CD8-positive, alpha-beta memory T cell (primary cell): Measurements from ENCODE around the gene ZBTB40. TPM values are rescaled to one million over a fixed set of nuclear protein-coding genes. Genes with fewer than 3 reads are reported as not detected.

Experiments used
- CTCF ChIA-PET: fragments of 350-600 bp; sonication (Branson Sonifier 250); formaldehyde crosslinking; loops from one replicate; lab custom pipeline; 2021; ENCODE audit warnings: antibody characterized with exemption; lab: Charles Lee
- POLR2A ChIA-PET: fragments of 350-600 bp; sonication (Branson Sonifier 250); formaldehyde crosslinking; loops from one replicate; lab custom pipeline; 2021; ENCODE audit warnings: antibody characterized with exemption; lab: Charles Lee
- DNase-seq, 5 donors: peaks; one replicate each; pipeline versions ENCODE4 v3.0.0 to v3.0.0-alpha.2; 2020 to 2022; ENCODE audit warnings: mixed read lengths in 1 of 5
- H3K27ac ChIP-seq: one replicate; pipeline ENCODE4 v1.7.0; 2013; ENCODE audit warnings: low read depth, mild to moderate bottlenecking, low read length, moderate library complexity
- H3K27me3 ChIP-seq: 2 replicates; pipeline ENCODE4 v1.7.0; 2013; ENCODE audit warnings: low read length, mild to moderate bottlenecking; ENCODE audit not compliant: insufficient read depth, poor library complexity, severe bottlenecking
- H3K36me3 ChIP-seq: 2 replicates; pipeline ENCODE4 v1.7.0; 2013; ENCODE audit warnings: mild to moderate bottlenecking, low read length, moderate library complexity; ENCODE audit not compliant: insufficient read depth
- H3K4me1 ChIP-seq: 2 replicates; pipeline ENCODE4 v1.7.0; 2013; ENCODE audit warnings: mild to moderate bottlenecking, low read length, moderate library complexity; ENCODE audit not compliant: insufficient read depth
- H3K4me3 ChIP-seq: 2 replicates; pipeline ENCODE4 v1.7.0; 2013; ENCODE audit warnings: mild to moderate bottlenecking, low read length
- H3K9me3 ChIP-seq: 2 replicates; pipeline ENCODE4 v1.7.0; 2013; ENCODE audit warnings: mild to moderate bottlenecking, low read length
- H3K27ac Mint-ChIP-seq, 8 donors: one replicate each; pipeline ENCODE4 v1.8.0; 2020 to 2021; ENCODE audit warnings: mixed read lengths in 8 of 8, mild to moderate bottlenecking in 6 of 8, inconsistent platforms in 3 of 8, moderate library complexity in 3 of 8
- H3K27me3 Mint-ChIP-seq, 2 donors: one replicate each; pipeline ENCODE4 v1.8.0; 2020 to 2021; ENCODE audit warnings: mixed read lengths in 2 of 2, mild to moderate bottlenecking in 1 of 2, moderate library complexity in 1 of 2
- H3K36me3 Mint-ChIP-seq, 3 donors: one replicate each; pipeline ENCODE4 v1.8.0; 2020 to 2021; ENCODE audit warnings: mixed read lengths in 3 of 3, inconsistent platforms in 1 of 3, mild to moderate bottlenecking in 1 of 3
- H3K4me1 Mint-ChIP-seq, 3 donors: one replicate each; pipeline ENCODE4 v1.8.0; 2020 to 2021; ENCODE audit warnings: mixed read lengths in 3 of 3, inconsistent platforms in 1 of 3, mild to moderate bottlenecking in 1 of 3
- H3K4me3 Mint-ChIP-seq, 7 donors: one replicate each; pipeline ENCODE4 v1.8.0; 2020 to 2021; ENCODE audit warnings: mixed read lengths in 7 of 7, mild to moderate bottlenecking in 6 of 7, moderate library complexity in 4 of 7, inconsistent platforms in 2 of 7
- H3K9me3 Mint-ChIP-seq, 5 donors: one replicate each; pipeline ENCODE4 v1.8.0; 2020 to 2022; ENCODE audit warnings: mixed read lengths in 5 of 5, mild to moderate bottlenecking in 3 of 5, moderate library complexity in 2 of 5, inconsistent platforms in 1 of 5
- polyA plus RNA-seq: library from polyadenylated mRNA; unstranded; fragments of 300-500 nt; fragmentation: Illumina TruSeq; gene quantifications from one replicate; pipeline ENCODE4 v1.2.3, GENCODE V29; 2021
- total RNA-seq, 2 experiments: library from RNA; stranded (reverse); gene quantifications; one replicate each; pipeline ENCODE4 v1.2.3, GENCODE V29; 2021

ZBTB40 gene
- total and polyA plus RNA-seq, 3 experiments from 2014 or later, result 4.1 to 30.0 (median 29.5) TPM

DNA sequence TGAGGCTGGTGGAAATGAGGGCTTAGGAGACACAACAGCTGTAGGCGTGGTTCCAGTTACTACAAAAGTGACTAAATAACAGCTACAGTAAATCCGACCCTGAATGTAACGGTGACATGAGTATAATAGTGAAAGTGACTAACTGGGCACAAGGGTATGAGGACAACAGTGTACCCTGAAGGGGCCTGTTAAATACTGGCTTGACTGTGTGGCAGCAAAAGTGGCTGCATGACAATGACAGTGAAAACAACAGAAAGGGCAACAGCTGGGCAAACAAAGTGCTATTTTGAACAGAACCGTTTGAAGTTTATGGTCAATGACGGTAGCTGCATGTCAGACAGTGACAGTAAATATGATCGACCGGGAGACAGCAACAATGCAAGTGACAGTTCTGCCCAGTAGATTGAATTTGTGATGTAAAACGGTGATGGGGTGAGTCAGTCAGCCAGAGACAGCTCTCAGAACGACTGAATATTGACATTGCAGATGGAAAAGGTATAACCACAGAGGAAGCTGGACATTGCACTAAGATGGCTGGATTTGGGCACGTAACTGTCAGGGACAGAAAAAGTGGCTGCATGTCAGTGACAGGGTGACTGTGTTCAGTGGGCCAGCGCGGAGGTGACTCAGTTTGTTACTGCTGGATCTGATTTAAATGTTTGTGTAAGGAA, 1.2 kb upstream of the ZBTB40 start:
- CTCF ChIA-PET, result interaction anchor here (0.7 to 1.2 kb wide), 2 partner anchors 11 to 17 kb away, joined by 3 read pairs; no protein-coding TSS in a partner anchor
- no peak for DNase-seq

GRCh38 chr1:22452481-22452957, 868 bp downstream of the ZBTB40 start:
- POLR2A ChIA-PET, result interaction anchor here (0.9 kb wide), 1 partner anchor 9 kb away, joined by 3 read pairs; no protein-coding TSS in a partner anchor
- Histone ChIP-seq H3K9me3 (no peaks in the 10 kb centered on the region), H3K4me3 (peak overlapping the region; percentile 90), H3K27me3 (no peaks in the 10 kb centered on the region), H3K27ac (peak overlapping the region; percentile 93), H3K4me1 (peaks cover 20% of the 10 kb centered on the region), H3K36me3 (no peaks in the 10 kb centered on the region)
- H3K4me1 Mint-ChIP-seq, result peaks cover 31 to 61% (median 44%) of the 10 kb centered on the region in 3 donors
- peak overlapping the region; percentile 88 to 96 (median 93) for H3K4me3 Mint-ChIP-seq
- peak overlapping the region; percentile 91 to 99 (median 96) for H3K27ac Mint-ChIP-seq
- no peaks in the 10 kb centered on the region for H3K27me3 Mint-ChIP-seq
- peaks cover 0 to 10% (median 2%) of the 10 kb centered on the region in 3 donors for H3K36me3 Mint-ChIP-seq
- H3K9me3 Mint-ChIP-seq, result no peaks in the 10 kb centered on the region
- CTCF ChIA-PET, result interaction anchor here (1.3 kb wide), 1 partner anchor 11 kb away, joined by 3 read pairs; no protein-coding TSS in a partner anchor
- DNase-seq, result peak in 1 of 5 donors; percentile 49

More for the DNA sequence above, 1.2 kb upstream of the ZBTB40 start:
- Histone ChIP-seq H3K27me3 (no peaks in the 10 kb centered on the region), H3K9me3 (no peaks in the 10 kb centered on the region), H3K36me3 (no peaks in the 10 kb centered on the region), H3K4me1 (peaks cover 20% of the 10 kb centered on the region), H3K4me3 (no peak overlapping the region), H3K27ac (no peak overlapping the region)
- H3K27me3 Mint-ChIP-seq, result peaks cover 0 to 3% of the 10 kb centered on the region in 2 donors
- POLR2A ChIA-PET, result interaction anchor here (0.6 to 1.6 kb wide), 2 partner anchors 21 to 1735 kb away, joined by 5 to 6 read pairs; no protein-coding TSS in a partner anchor
- H3K27ac Mint-ChIP-seq, result peak overlapping the region in 6 of 8 donors; percentile 18 to 91 (median 76)
- peaks cover 26 to 42% (median 35%) of the 10 kb centered on the region in 3 donors for H3K4me1 Mint-ChIP-seq
- H3K9me3 Mint-ChIP-seq, result no peaks in the 10 kb centered on the region
- peaks cover 0 to 10% (median 2%) of the 10 kb centered on the region in 3 donors for H3K36me3 Mint-ChIP-seq
- H3K4me3 Mint-ChIP-seq, result peak overlapping the region; percentile 66 to 95 (median 75)

DNA sequence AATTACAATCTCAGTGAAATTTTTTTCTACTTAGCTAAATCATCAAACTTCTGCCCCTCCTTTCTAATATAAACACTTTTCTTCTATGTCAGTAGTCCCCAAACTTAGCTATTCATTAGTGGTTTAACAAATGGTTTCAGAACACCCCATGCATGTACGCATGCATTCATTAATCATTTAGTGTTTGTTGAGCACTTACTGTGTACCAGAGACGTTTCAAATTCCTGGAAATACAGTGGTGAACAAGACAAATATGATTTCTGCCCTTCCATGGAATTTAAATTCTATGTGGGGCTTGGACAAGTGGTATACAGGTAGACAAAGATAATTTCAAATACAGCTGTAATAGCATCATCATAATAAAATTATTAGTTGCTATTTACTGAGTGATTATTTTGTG, 1.5 kb downstream of the ZBTB40 start:
- Mint-ChIP-seq H3K27me3 (no peaks in the 10 kb centered on the region), H3K9me3 (no peaks in the 10 kb centered on the region), H3K4me1 (peaks cover 35 to 67% (median 51%) of the 10 kb centered on the region in 3 donors), H3K27ac (peak overlapping the region; percentile 91 to 99 (median 96)), H3K4me3 (peak overlapping the region; percentile 1 to 95 (median 92)), H3K36me3 (peaks cover 0 to 14% (median 2%) of the 10 kb centered on the region in 3 donors)
- DNase-seq, result no peak
- H3K4me1 ChIP-seq, result peaks cover 24% of the 10 kb centered on the region
- ChIA-PET CTCF (no interaction called here), POLR2A (no interaction called here)
- peak overlapping the region; percentile 90 for H3K4me3 ChIP-seq
- no peaks in the 10 kb centered on the region for H3K36me3 ChIP-seq
- peak overlapping the region; percentile 93 for H3K27ac ChIP-seq
- no peaks in the 10 kb centered on the region for H3K9me3 ChIP-seq
- no peaks in the 10 kb centered on the region for H3K27me3 ChIP-seq

DNA sequence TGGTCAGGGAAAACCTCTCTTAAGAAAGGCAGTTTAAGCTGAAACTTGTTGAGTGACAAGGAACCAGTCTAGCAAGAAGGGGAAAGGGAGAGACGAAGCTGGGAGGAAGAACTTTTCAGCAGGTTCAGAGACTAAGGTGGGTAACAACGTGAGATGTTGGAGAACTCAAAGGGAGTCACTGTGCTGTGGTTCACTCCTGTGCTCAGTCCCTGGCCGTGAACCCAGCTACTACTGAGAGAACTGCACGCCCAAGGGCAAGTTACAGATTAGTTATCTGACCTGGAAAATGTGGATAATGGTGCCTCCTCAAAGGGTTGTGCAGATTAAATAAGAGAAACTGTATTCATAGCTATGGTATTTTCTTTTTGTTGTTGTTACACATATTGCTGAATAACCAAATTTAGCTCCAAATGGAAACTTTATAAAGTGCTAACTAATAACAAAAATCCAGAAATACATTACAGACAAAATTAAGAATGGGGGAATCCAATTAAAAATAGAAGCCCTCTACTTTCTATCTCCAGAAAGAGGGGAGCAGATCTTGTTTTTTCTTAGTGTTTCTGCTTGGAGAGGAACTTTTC, 2.9 kb downstream of the ZBTB40 start:
- Histone ChIP-seq H3K4me1 (peaks cover 26% of the 10 kb centered on the region), H3K9me3 (no peaks in the 10 kb centered on the region), H3K27me3 (no peaks in the 10 kb centered on the region), H3K36me3 (no peaks in the 10 kb centered on the region), H3K4me3 (no peak overlapping the region), H3K27ac (no peak overlapping the region)
- H3K36me3 Mint-ChIP-seq, result peaks cover 0 to 15% (median 3%) of the 10 kb centered on the region in 3 donors
- DNase-seq, result no peak
- H3K9me3 Mint-ChIP-seq, result no peaks in the 10 kb centered on the region
- ChIA-PET POLR2A (no interaction called here), CTCF (no interaction called here)
- H3K4me1 Mint-ChIP-seq, result peaks cover 41 to 77% (median 64%) of the 10 kb centered on the region in 3 donors
- H3K27me3 Mint-ChIP-seq, result no peaks in the 10 kb centered on the region
- no peak overlapping the region for H3K4me3 Mint-ChIP-seq
- H3K27ac Mint-ChIP-seq, result peak overlapping the region in 3 of 8 donors; percentile 19 to 42 (median 40)

DNA sequence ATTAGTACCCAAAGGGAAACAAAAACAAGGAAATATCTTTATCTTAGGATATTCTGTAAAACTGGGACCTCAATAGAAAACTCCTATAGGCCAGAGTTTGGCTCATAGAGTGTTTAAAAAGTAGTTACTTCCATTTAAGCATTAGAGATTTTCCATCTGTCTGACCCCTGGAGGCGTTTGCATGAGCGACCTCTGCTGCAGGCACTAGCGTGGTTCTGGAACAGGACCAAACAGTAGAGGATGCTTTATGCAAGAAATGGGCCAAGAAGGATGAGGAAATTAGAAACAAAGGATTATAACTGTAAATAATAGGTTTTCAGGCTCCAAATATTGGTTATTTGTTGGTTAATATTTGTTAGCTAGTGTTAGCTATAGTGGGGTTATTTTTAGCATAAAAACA, 5.7 kb downstream of the ZBTB40 start:
- Histone ChIP-seq H3K27me3 (no peaks in the 10 kb centered on the region), H3K36me3 (no peaks in the 10 kb centered on the region), H3K9me3 (no peaks in the 10 kb centered on the region), H3K27ac (no peak overlapping the region), H3K4me3 (no peak overlapping the region), H3K4me1 (peaks cover 24% of the 10 kb centered on the region)
- CTCF ChIA-PET, result no interaction called here
- DNase-seq, result no peak
- H3K27ac Mint-ChIP-seq, result peak overlapping the region in 1 of 8 donors; percentile 61
- peaks cover 51 to 87% (median 81%) of the 10 kb centered on the region in 3 donors for H3K4me1 Mint-ChIP-seq
- peaks cover 0 to 10% (median 3%) of the 10 kb centered on the region in 3 donors for H3K36me3 Mint-ChIP-seq
- no peaks in the 10 kb centered on the region for H3K9me3 Mint-ChIP-seq
- H3K4me3 Mint-ChIP-seq, result no peak overlapping the region
- H3K27me3 Mint-ChIP-seq, result no peaks in the 10 kb centered on the region
- POLR2A ChIA-PET, result no interaction called here

DNA sequence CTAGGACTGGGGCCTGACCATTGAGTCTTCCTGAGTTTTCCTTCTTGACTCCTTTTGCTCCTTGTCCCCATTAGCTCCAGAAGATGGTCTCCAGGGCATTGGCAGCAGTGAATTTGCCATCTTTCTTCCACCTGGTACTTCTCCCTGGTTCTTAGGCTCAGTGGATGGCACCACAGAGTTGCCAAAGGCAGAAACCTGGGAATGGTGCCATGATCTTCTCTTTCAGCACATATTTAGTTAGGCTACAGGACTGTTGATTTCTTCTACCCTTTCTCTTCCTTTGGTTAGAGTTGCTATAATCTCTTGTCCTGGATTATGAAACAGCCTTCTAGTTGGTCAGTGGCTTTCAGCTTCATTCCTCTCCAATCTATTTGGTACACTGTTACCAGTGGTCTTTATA, 6.2 kb downstream of the ZBTB40 start:
- peaks cover 0 to 8% (median 3%) of the 10 kb centered on the region in 3 donors for H3K36me3 Mint-ChIP-seq
- ChIA-PET CTCF (no interaction called here), POLR2A (no interaction called here)
- H3K4me3 Mint-ChIP-seq, result peak overlapping the region in 1 of 7 donors; percentile 66
- peak overlapping the region in 2 of 8 donors; percentile 63 to 66 for H3K27ac Mint-ChIP-seq
- H3K4me1 Mint-ChIP-seq, result peaks cover 47 to 85% (median 79%) of the 10 kb centered on the region in 3 donors
- Histone ChIP-seq H3K36me3 (no peaks in the 10 kb centered on the region), H3K9me3 (no peaks in the 10 kb centered on the region), H3K27me3 (no peaks in the 10 kb centered on the region), H3K4me3 (no peak overlapping the region), H3K4me1 (peaks cover 19% of the 10 kb centered on the region), H3K27ac (no peak overlapping the region)
- no peaks in the 10 kb centered on the region for H3K27me3 Mint-ChIP-seq
- H3K9me3 Mint-ChIP-seq, result no peaks in the 10 kb centered on the region
- no peak for DNase-seq

DNA sequence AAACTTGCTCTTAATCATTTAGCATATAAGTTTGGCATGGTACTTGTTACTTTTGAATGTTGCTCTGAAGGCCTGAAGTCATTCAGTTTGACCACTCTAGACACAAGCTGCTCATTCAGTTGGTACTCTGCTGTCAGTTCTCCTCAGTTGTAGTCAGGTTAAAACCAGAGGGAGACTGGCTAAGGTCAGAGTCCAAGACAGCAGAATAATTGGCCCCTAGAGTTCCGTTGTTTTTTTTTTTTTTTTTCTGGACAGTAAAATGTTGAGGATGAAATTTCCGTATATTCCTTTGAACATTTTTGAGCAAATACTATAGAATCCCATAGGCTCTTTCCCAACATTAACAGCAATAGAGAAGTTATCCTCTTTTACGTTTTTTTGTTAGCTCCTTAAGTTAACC, 9.4 kb downstream of the ZBTB40 start:
- Mint-ChIP-seq H3K4me1 (peaks cover 46 to 79% (median 78%) of the 10 kb centered on the region in 3 donors), H3K9me3 (no peaks in the 10 kb centered on the region), H3K27me3 (no peaks in the 10 kb centered on the region), H3K36me3 (peaks cover 0 to 10% (median 2%) of the 10 kb centered on the region in 3 donors), H3K4me3 (peak overlapping the region in 1 of 7 donors; percentile 6), H3K27ac (peak overlapping the region in 5 of 8 donors; percentile 27 to 93 (median 44))
- Histone ChIP-seq H3K4me1 (peaks cover 11% of the 10 kb centered on the region), H3K36me3 (no peaks in the 10 kb centered on the region), H3K4me3 (no peak overlapping the region), H3K9me3 (no peaks in the 10 kb centered on the region), H3K27me3 (no peaks in the 10 kb centered on the region), H3K27ac (no peak overlapping the region)
- ChIA-PET CTCF (interaction anchor here (1.2 kb wide), 1 partner anchor 11 kb away, joined by 3 read pairs; no protein-coding TSS in a partner anchor), POLR2A (interaction anchor here (1.0 kb wide), 1 partner anchor 9 kb away, joined by 3 read pairs; no protein-coding TSS in a partner anchor)
- no peak for DNase-seq
